OCI-LY3 (cell line): ENCODE data around the gene CTDSPL2.
"Not testable (repeated sequence)": the region's sequence is repeated elsewhere in the genome, so short reads cannot be mapped to it uniquely, and the experiment has no call there.

Source experiments
- H2AFZ ChIP-seq: fragments of 200-600, 300-600 bp; shearing (Covaris generic); 2 replicates; pipeline ENCODE4 v1.6.0; 2014; ENCODE audit warnings: antibody characterized with exemption, low read depth, low read length
- H3K27ac ChIP-seq: fragments of 200-600, 300-600 bp; sonication (generic); 2 replicates; pipeline ENCODE4 v1.5.1; 2014; ENCODE audit warnings: mild to moderate bottlenecking, low read length, moderate library complexity, mixed read lengths
- H3K27me3 ChIP-seq: fragments of 200-600, 300-600 bp; sonication (generic); 2 replicates; pipeline ENCODE4 v1.6.1; 2014; ENCODE audit warnings: low read depth, low read length, mixed read lengths
- H3K36me3 ChIP-seq: fragments of 200-600, 300-600 bp; sonication (generic); replicated peaks from 2 replicates; pipeline ENCODE3; 2014; ENCODE audit warnings: low read depth, low read length, mixed read lengths
- H3K4me1 ChIP-seq: fragments of 300-600, 200-600 bp; sonication (generic); 2 replicates; pipeline ENCODE4 v1.6.1; 2014; ENCODE audit warnings: low read length, mixed read lengths
- H3K4me2 ChIP-seq: fragments of 200-600, 300-600 bp; sonication (generic); 2 replicates; pipeline ENCODE4 v1.6.1; 2014; ENCODE audit warnings: low read length, mixed read lengths
- H3K4me3 ChIP-seq: fragments of 300-600, 200-600 bp; sonication (generic); 2 replicates; pipeline ENCODE4 v1.5.1; 2014; ENCODE audit warnings: antibody characterized with exemption, mild to moderate bottlenecking, low read length, moderate library complexity
- H3K79me2 ChIP-seq: fragments of 300-600, 200-600 bp; shearing (Covaris generic); 2 replicates; pipeline ENCODE4 v1.6.1; 2014; ENCODE audit warnings: mild to moderate bottlenecking, low read length, mixed read lengths
- H3K9ac ChIP-seq: fragments of 300-600, 200-600 bp; shearing (Covaris generic); 2 replicates; pipeline ENCODE4 v1.6.0; 2014; ENCODE audit warnings: mild to moderate bottlenecking, low read length, moderate library complexity
- H3K9me3 ChIP-seq: fragments of 200-600, 300-600 bp; shearing (Covaris generic); 2 replicates; pipeline ENCODE4 v1.6.1; 2014; ENCODE audit warnings: low read length, mixed read lengths; ENCODE audit not compliant: insufficient read depth
- H4K20me1 ChIP-seq: fragments of 200-600, 300-600 bp; sonication (generic); 2 replicates; pipeline ENCODE4 v1.6.1; 2016; ENCODE audit warnings: low read length, mixed read lengths; ENCODE audit not compliant: insufficient read depth
- CTCF ChIP-seq: fragments of 200-600, 300-600 bp; sonication (generic); IDR thresholded peaks from 2 replicates; pipeline ENCODE4 v1.5.1; 2014; ENCODE audit warnings: antibody characterized with exemption, low read length, low read depth
- EZH2phosphoT487 ChIP-seq: fragments of 200-600 bp; shearing (Covaris generic); IDR thresholded peaks from 2 replicates; pipeline ENCODE4 v1.6.1; 2018; ENCODE audit warnings: antibody characterized with exemption, mixed run types, low read depth

The CTDSPL2 gene

GRCh38 chr15:44545913-44546802 lies 118.7 kb downstream of the CTDSPL2 start:
- peaks cover 33% of the 10 kb centered on the region for H4K20me1 ChIP-seq
- no peak overlapping the region for H2AFZ ChIP-seq
- peaks cover 98% of the 10 kb centered on the region for H3K79me2 ChIP-seq
- peaks cover 38% of the 10 kb centered on the region for H3K36me3 ChIP-seq
- TF ChIP-seq EZH2phosphoT487 (no peak), CTCF (peak; percentile 61)
- no peaks in the 10 kb centered on the region for H3K27me3 ChIP-seq
- peak overlapping the region; percentile 18 for H3K9ac ChIP-seq
- H3K4me1 ChIP-seq = peaks cover 31% of the 10 kb centered on the region
- H3K4me2 ChIP-seq = peak overlapping the region; percentile 59
- peak overlapping the region; percentile 71 for H3K27ac ChIP-seq
- H3K4me3 ChIP-seq = peak overlapping the region; percentile 37
- no peaks in the 10 kb centered on the region for H3K9me3 ChIP-seq

- not testable (repeated sequence) for H3K4me3 ChIP-seq, H3K27ac ChIP-seq, H3K9me3 ChIP-seq, H3K9ac ChIP-seq, H3K27me3 ChIP-seq, H2AFZ ChIP-seq, H3K4me2 ChIP-seq
- H3K79me2 ChIP-seq = peaks cover 84% of the 10 kb centered on the region
- H3K36me3 ChIP-seq = peaks cover 29% of the 10 kb centered on the region
- H3K4me1 ChIP-seq = peaks cover 32% of the 10 kb centered on the region
- H4K20me1 ChIP-seq = peaks cover 27% of the 10 kb centered on the region
Measured at GRCh38 chr15:44549152-44549551, 121.7 kb downstream of the CTDSPL2 start.

- H2AFZ ChIP-seq = no peak overlapping the region
- TF ChIP-seq EZH2phosphoT487 = no peak
- TF ChIP-seq CTCF = peak; percentile 36
- H3K27me3 ChIP-seq = no peaks in the 10 kb centered on the region
- peaks cover 30% of the 10 kb centered on the region for H3K4me1 ChIP-seq
- peaks cover 73% of the 10 kb centered on the region for H3K79me2 ChIP-seq
- 0 out of 2 replicates have a peak overlapping the region, but pooled peaks have one; percentile 20 for H3K27ac ChIP-seq
- no peaks in the 10 kb centered on the region for H3K9me3 ChIP-seq
- no peak overlapping the region for H3K9ac ChIP-seq
- H3K4me3 ChIP-seq = no peak overlapping the region
- peaks cover 38% of the 10 kb centered on the region for H3K36me3 ChIP-seq
- H4K20me1 ChIP-seq = peaks cover 28% of the 10 kb centered on the region
- H3K4me2 ChIP-seq = peak overlapping the region; percentile 13; the same call in 1 of the 2 replicates
Measured at GRCh38 chr15:44550256-44550655, 122.8 kb downstream of the CTDSPL2 start.

GRCh38 chr15:44550734-44551133 lies 123.3 kb downstream of the CTDSPL2 start:
- Histone ChIP-seq H4K20me1 (peaks cover 27% of the 10 kb centered on the region), H3K27me3 (no peaks in the 10 kb centered on the region), H3K4me3 (no peak overlapping the region), H3K9ac (no peak overlapping the region), H2AFZ (no peak overlapping the region), H3K9me3 (no peaks in the 10 kb centered on the region), H3K79me2 (peaks cover 68% of the 10 kb centered on the region), H3K4me1 (peaks cover 26% of the 10 kb centered on the region), H3K4me2 (peak overlapping the region; percentile 23), H3K27ac (peak overlapping the region; percentile 29; the same call in 1 of the 2 replicates), H3K36me3 (peaks cover 43% of the 10 kb centered on the region)
- TF ChIP-seq EZH2phosphoT487 = no peak
- TF ChIP-seq CTCF = no peak
